Right lobe of liver (tissue), 6 donors: ENCODE measurements around the gene SORBS2. TPM values are rescaled to one million over a fixed set of nuclear protein-coding genes. Genes with fewer than 3 reads are reported as not detected.

Source experiments
- ATAC-seq, 4 donors: fragments of 200-7000 bp; cut with Tn5 transposase; one replicate each; pipeline ENCODE4 v1.9.1; 2020; ENCODE audit warnings: mild to moderate bottlenecking in 4 of 4, moderate library complexity in 4 of 4
- DNase-seq, 3 donors: peaks; one replicate each; pipeline ENCODE4 v3.0.0-alpha.2; 2020
- H3K27ac ChIP-seq, 3 donors: fragments of 200-600 bp; one replicate each; pipeline ENCODE4 v1.8.0; 2022
- H3K27me3 ChIP-seq, 2 donors: fragments of 200-600 bp; one replicate each; pipeline ENCODE4 v1.8.0; 2022
- H3K36me3 ChIP-seq, 4 donors: fragments of 200-600 bp; sonication (generic) in 1 of 4; one replicate each; pipeline versions ENCODE4 v1.5.1 to v1.8.0; 2017 to 2022; ENCODE audit warnings: control low read depth in 1 of 4
- H3K4me1 ChIP-seq, 4 donors: fragments of 200-600 bp; sonication (generic) in 1 of 4; one replicate each; pipeline versions ENCODE4 v1.5.1 to v1.8.0; 2017 to 2022; ENCODE audit warnings: control low read depth in 1 of 4
- H3K4me3 ChIP-seq, 3 donors: fragments of 200-600 bp; one replicate each; pipeline ENCODE4 v1.8.0; 2022
- H3K9me3 ChIP-seq, 4 donors: fragments of 200-600 bp; sonication (generic) in 1 of 4; one replicate each; pipeline versions ENCODE4 v1.5.1 to v1.8.0; 2017 to 2022; ENCODE audit warnings: control low read depth in 1 of 4
- CTCF ChIP-seq, 4 donors: fragments of 200-600 bp in 3 of 4; fragments of 450-650 bp in 1 of 4; IDR thresholded peaks; one replicate each; pipeline versions ENCODE4 v1.5.1 to v1.8.0; 2016 to 2022; ENCODE audit warnings: antibody characterized with exemption in 4 of 4, mild to moderate bottlenecking in 2 of 4
- POLR2A ChIP-seq: fragments of 450-650 bp; IDR thresholded peaks from one replicate; pipeline ENCODE4 v1.6.1; 2017; ENCODE audit warnings: antibody characterized with exemption, mild to moderate bottlenecking
- WGBS: methylation state at CpG from one replicate; pipeline ENCODE4 v1.1.6; 2018; ENCODE audit warnings: low coverage, low lambda C conversion rate; ENCODE audit not compliant: insufficient coverage; ENCODE audit errors: missing lambda C conversion rate; 5-methylcytosine and 5-hydroxymethylcytosine counted together
- intact Hi-C, 2 donors: fragments of 100-400 bp; cut with DNase I; formaldehyde crosslinking; loops; one replicate each; pipeline versions ENCODE4 v1.11.2 to v1.14.1; 2022
- total RNA-seq, 6 experiments: library from RNA; depleted of rRNA in 2 of 6; stranded (reverse); fragments of >200 nt in 2 of 6; fragmentation: NEBNext Ultra II Directional in 3 of 6; extraction: Animal tissue kit (Norgen Biotek cat#: 25700) in 3 of 6; gene quantifications; one replicate each; pipeline versions ENCODE4 v1.1.0 to v1.2.4, GENCODE V29; 2016 to 2023
- donor health status: DM: no; HTN: yes; CAD: no.
- donor health status: DM: no; HTN: no; CAD: no.
- donor health status: DM: no; HTN: no; CAD: no.
- donor health status: DM: no; HTN: yes; CAD: no.
- donor health status: DM: no; HTN: yes; CAD: no.

SORBS2 gene
- total RNA-seq, 6 experiments from 2014 or later, result 60.8 to 144 (median 107) TPM

GRCh38 chr4:185695743-185696142 lies 116.3 kb downstream of the SORBS2 start:
- intact Hi-C loops, result no loop called here
- H3K4me3 ChIP-seq, result no peak overlapping the region
- H3K36me3 ChIP-seq, result no peaks in the 10 kb centered on the region
- ATAC-seq (peak in 3 of 4 donors; percentile 40 to 60 (median 55)), DNase-seq (no peak)
- TF ChIP-seq POLR2A (no peak), CTCF (IDR thresholded peaks at IDR 0.05) (no peak)
- no peaks in the 10 kb centered on the region for H3K9me3 ChIP-seq
- H3K27ac ChIP-seq, result no peak overlapping the region
- WGBS, result 40% methylated on average over 4 of the region's 4 CpGs
- no peaks in the 10 kb centered on the region for H3K27me3 ChIP-seq
- peaks cover 0 to 14% (median 4%) of the 10 kb centered on the region in 4 donors for H3K4me1 ChIP-seq

GRCh38 chr4:185693548-185694215 lies 118.3 kb downstream of the SORBS2 start:
- H3K27me3 ChIP-seq, result no peaks in the 10 kb centered on the region
- DNase-seq (no peak), ATAC-seq (peak in 2 of 4 donors; percentile 8 to 20)
- H3K27ac ChIP-seq, result no peak overlapping the region
- H3K4me3 ChIP-seq, result no peak overlapping the region
- H3K36me3 ChIP-seq, result no peaks in the 10 kb centered on the region
- peaks cover 0 to 8% (median 4%) of the 10 kb centered on the region in 4 donors for H3K4me1 ChIP-seq
- intact Hi-C loops, result no loop called here
- no peaks in the 10 kb centered on the region for H3K9me3 ChIP-seq
- no peak for TF ChIP-seq CTCF (IDR thresholded peaks at IDR 0.05)
- TF ChIP-seq POLR2A, result no peak
- 59% methylated on average over 12 of the region's 12 CpGs for WGBS

- Histone ChIP-seq H3K9me3 (no peaks in the 10 kb centered on the region), H3K36me3 (no peaks in the 10 kb centered on the region), H3K27ac (no peak overlapping the region), H3K4me3 (no peak overlapping the region), H3K27me3 (no peaks in the 10 kb centered on the region), H3K4me1 (no peaks in the 10 kb centered on the region)
- ATAC-seq, result peak in 2 of 4 donors; percentile 9 to 23
- no peak for DNase-seq
- 85% methylated on average over 9 of the region's 9 CpGs for WGBS
- TF ChIP-seq POLR2A (no peak), CTCF (IDR thresholded peaks at IDR 0.05) (no peak)
- intact Hi-C loops, result no loop called here
Measured at GRCh38 chr4:185689407-185689806, 122.6 kb downstream of the SORBS2 start.

GRCh38 chr4:185685804-185686203 lies 126.2 kb downstream of the SORBS2 start:
- Histone ChIP-seq H3K4me3 (no peak overlapping the region), H3K4me1 (peaks cover 0 to 11% (median 0%) of the 10 kb centered on the region in 4 donors), H3K27ac (no peak overlapping the region), H3K36me3 (no peaks in the 10 kb centered on the region), H3K9me3 (no peaks in the 10 kb centered on the region), H3K27me3 (no peaks in the 10 kb centered on the region)
- ATAC-seq, result no peak
- no peak for TF ChIP-seq POLR2A
- TF ChIP-seq CTCF (IDR thresholded peaks at IDR 0.05), result no peak
- intact Hi-C loops, result no loop called here
- DNase-seq, result no peak
- WGBS, result 88% methylated on average over 1 of the region's 1 CpG
